ENCODE measurements around the gene RNASEL. TPM values are rescaled to one million over a fixed set of nuclear protein-coding genes. Genes with fewer than 3 reads are reported as not detected.

Gene RNASEL
- total and polyA plus RNA-seq, 2 donors (not counting 1 experiment from before 2014, with no cell fraction given) = 6.1 to 9.6 TPM

GRCh38 chr1:182624577-182624976 lies 35.5 kb upstream of the RNASEL start:
- Histone ChIP-seq H3K27ac (ENCODE audit: insufficient read depth, low read length) (no peak overlapping the region), H3K9me3 (ENCODE audit: control insufficient read depth, insufficient read depth, low read depth, low read length) (no peaks in the 10 kb centered on the region), H3K79me2 (ENCODE audit: control insufficient read depth, insufficient read depth, low read length) (no peaks in the 10 kb centered on the region), H2AFZ (ENCODE audit: low read length) (no peak overlapping the region), H3K4me3 (replicated peaks in 1 of 4; ENCODE audit: control extremely low read depth in 1 of 4, insufficient read depth in 1 of 4, low read depth in 3 of 4, low read length in 4 of 4) (no peak overlapping the region), H4K20me1 (ENCODE audit: control insufficient read depth, extremely low read depth, insufficient read depth, low read length) (no peaks in the 10 kb centered on the region), H3K4me2 (ENCODE audit: extremely low read depth, insufficient read depth, low read length) (no peak overlapping the region), H3K36me3 (ENCODE audit: control insufficient read depth, insufficient read depth, low read length) (no peaks in the 10 kb centered on the region), H3K4me1 (ENCODE audit: control insufficient read depth, extremely low read depth, insufficient read depth, low read length) (no peaks in the 10 kb centered on the region), H3K9ac (ENCODE audit: insufficient read depth, low read length) (no peak overlapping the region), H3K27me3 (ENCODE audit: control insufficient read depth, insufficient read depth, low read length) (peaks cover 3% of the 10 kb centered on the region)
- DNase-seq (ENCODE audit: low read depth in 2 of 2) = no peak
- TF ChIP-seq CTCF (conservative IDR thresholded peaks at IDR 0.05 in 1 of 2, IDR thresholded peaks at IDR 0.05 in 1 of 2; ENCODE audit: low read depth in 1 of 2, low read length in 2 of 2) = no peak
- TF ChIP-seq EZH2 (IDR thresholded peaks at IDR 0.05; ENCODE audit: low read length, missing control alignments) = no peak

DNA sequence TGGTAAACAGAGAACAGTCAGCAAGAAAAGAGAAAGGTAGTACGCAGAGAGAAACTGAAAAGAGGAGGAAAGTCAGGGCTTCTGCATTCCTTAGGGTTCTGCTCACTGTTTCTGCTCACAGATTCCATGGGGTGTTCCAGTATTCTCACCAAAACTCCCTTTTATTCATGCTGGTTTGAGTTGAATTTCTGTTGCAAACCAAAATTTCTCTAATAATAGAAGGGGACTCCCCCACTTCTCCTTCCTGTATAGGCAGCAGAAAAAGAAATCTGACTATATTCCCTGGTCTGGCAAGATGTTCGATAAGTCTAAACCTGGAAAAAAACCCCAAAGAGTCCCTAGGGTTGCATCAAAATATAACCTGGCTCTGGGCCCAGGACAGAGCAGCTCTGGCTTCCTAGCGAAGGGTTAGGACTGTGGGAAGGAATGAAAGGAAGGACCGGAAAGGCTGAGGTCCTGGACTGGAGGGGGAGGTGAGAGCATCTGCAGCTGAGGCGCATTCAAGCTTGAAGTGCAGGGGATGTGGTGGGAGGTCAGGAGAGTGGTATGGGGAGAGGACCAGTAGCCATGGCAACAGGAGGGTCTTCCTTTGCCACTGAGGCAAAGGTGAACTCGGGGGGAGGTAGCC lies 34.0 kb upstream of the RNASEL start:
- TF ChIP-seq EZH2 (IDR thresholded peaks at IDR 0.05; ENCODE audit: low read length, missing control alignments) (no peak), CTCF (conservative IDR thresholded peaks at IDR 0.05 in 1 of 2, IDR thresholded peaks at IDR 0.05 in 1 of 2; ENCODE audit: low read depth in 1 of 2, low read length in 2 of 2) (no peak)
- no peak overlapping the region for H3K4me2 ChIP-seq (ENCODE audit: extremely low read depth, insufficient read depth, low read length)

DNA sequence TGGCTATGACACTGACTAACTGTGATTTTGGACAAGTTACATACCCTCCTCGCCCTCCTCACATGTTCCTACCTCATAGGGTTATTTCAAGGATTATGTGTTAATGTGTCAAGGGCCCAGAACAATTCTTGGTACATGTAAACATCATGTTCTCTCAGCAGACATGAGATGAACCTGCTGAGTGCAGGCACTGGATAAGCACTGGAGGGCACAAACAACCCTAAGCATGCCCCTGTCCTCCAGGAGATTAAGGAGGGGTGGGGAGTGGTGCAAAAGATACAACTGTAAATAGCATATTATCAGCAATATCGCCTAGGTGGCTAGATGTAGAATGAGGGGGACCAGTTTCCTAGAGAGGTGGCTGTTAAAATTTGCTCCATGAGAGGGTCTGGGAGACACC lies 32.9 kb upstream of the RNASEL start:
- Histone ChIP-seq H3K4me2 (ENCODE audit: extremely low read depth, insufficient read depth, low read length) (no peak overlapping the region), H4K20me1 (ENCODE audit: control insufficient read depth, extremely low read depth, insufficient read depth, low read length) (no peaks in the 10 kb centered on the region), H3K79me2 (ENCODE audit: control insufficient read depth, insufficient read depth, low read length) (no peaks in the 10 kb centered on the region), H3K27ac (ENCODE audit: insufficient read depth, low read length) (no peak overlapping the region), H3K4me1 (ENCODE audit: control insufficient read depth, extremely low read depth, insufficient read depth, low read length) (no peaks in the 10 kb centered on the region), H3K9me3 (ENCODE audit: control insufficient read depth, insufficient read depth, low read depth, low read length) (no peaks in the 10 kb centered on the region), H3K9ac (ENCODE audit: insufficient read depth, low read length) (no peak overlapping the region), H3K27me3 (ENCODE audit: control insufficient read depth, insufficient read depth, low read length) (peaks cover 8% of the 10 kb centered on the region), H3K4me3 (replicated peaks in 1 of 4; ENCODE audit: control extremely low read depth in 1 of 4, insufficient read depth in 1 of 4, low read depth in 3 of 4, low read length in 4 of 4) (no peak overlapping the region), H3K36me3 (ENCODE audit: control insufficient read depth, insufficient read depth, low read length) (no peaks in the 10 kb centered on the region), H2AFZ (ENCODE audit: low read length) (no peak overlapping the region)
- TF ChIP-seq EZH2 (IDR thresholded peaks at IDR 0.05; ENCODE audit: low read length, missing control alignments) = no peak
- TF ChIP-seq CTCF (conservative IDR thresholded peaks at IDR 0.05 in 1 of 2, IDR thresholded peaks at IDR 0.05 in 1 of 2; ENCODE audit: low read depth in 1 of 2, low read length in 2 of 2) = no peak
- DNase-seq (ENCODE audit: low read depth in 2 of 2) = no peak

More for the DNA sequence above, 34.0 kb upstream of the RNASEL start:
- Histone ChIP-seq H3K9me3 (ENCODE audit: control insufficient read depth, insufficient read depth, low read depth, low read length) (no peaks in the 10 kb centered on the region), H3K4me3 (replicated peaks in 1 of 4; ENCODE audit: control extremely low read depth in 1 of 4, insufficient read depth in 1 of 4, low read depth in 3 of 4, low read length in 4 of 4) (no peak overlapping the region), H3K27ac (ENCODE audit: insufficient read depth, low read length) (no peak overlapping the region), H3K9ac (ENCODE audit: insufficient read depth, low read length) (no peak overlapping the region), H2AFZ (ENCODE audit: low read length) (no peak overlapping the region), H4K20me1 (ENCODE audit: control insufficient read depth, extremely low read depth, insufficient read depth, low read length) (no peaks in the 10 kb centered on the region), H3K79me2 (ENCODE audit: control insufficient read depth, insufficient read depth, low read length) (no peaks in the 10 kb centered on the region), H3K27me3 (ENCODE audit: control insufficient read depth, insufficient read depth, low read length) (peaks cover 6% of the 10 kb centered on the region), H3K4me1 (ENCODE audit: control insufficient read depth, extremely low read depth, insufficient read depth, low read length) (no peaks in the 10 kb centered on the region), H3K36me3 (ENCODE audit: control insufficient read depth, insufficient read depth, low read length) (no peaks in the 10 kb centered on the region)
- DNase-seq (ENCODE audit: low read depth in 2 of 2) = no peak

All from fibroblast of lung (primary cell).